ACC112 (cell line): Measurements from ENCODE around the gene SEC14L2.
"Not testable (repeated sequence)": the region's sequence is repeated elsewhere in the genome, so short reads cannot be mapped to it uniquely, and the experiment has no call there.

ENCODE experiments used
- H2AFZ ChIP-seq: fragments of 200-600 bp; sonication (generic); one replicate; pipeline ENCODE4 v1.6.0; 2017; ENCODE audit warnings: antibody characterized with exemption, low read length; ENCODE audit not compliant: unreplicated experiment
- H3K27ac ChIP-seq: fragments of 200-600 bp; sonication (generic); 2 replicates; pipeline ENCODE4 v1.5.1; 2014; ENCODE audit warnings: low read depth, mild to moderate bottlenecking, antibody characterized with exemption, low read length, moderate library complexity
- H3K27me3 ChIP-seq: fragments of 200-600 bp; sonication (generic); 2 replicates; pipeline ENCODE4 v1.6.1; 2014; ENCODE audit warnings: mild to moderate bottlenecking, antibody characterized with exemption, low read length, moderate library complexity, mixed read lengths; ENCODE audit not compliant: insufficient read depth
- H3K36me3 ChIP-seq: fragments of 200-600 bp; sonication (generic); 2 replicates; pipeline ENCODE4 v1.6.1; 2016; ENCODE audit warnings: mild to moderate bottlenecking, antibody characterized with exemption, low read length, moderate library complexity, mixed read lengths; ENCODE audit not compliant: insufficient read depth
- H3K4me1 ChIP-seq: fragments of 200-600 bp; sonication (generic); one replicate; pipeline ENCODE4 v1.6.1; 2016; ENCODE audit warnings: low read length, mixed read lengths; ENCODE audit not compliant: insufficient read depth, unreplicated experiment, control insufficient read depth
- H3K4me3 ChIP-seq: fragments of 200-600 bp; sonication (generic); 2 replicates; pipeline ENCODE4 v1.5.1; 2014; ENCODE audit warnings: mild to moderate bottlenecking, low read depth, low read length
- H3K79me2 ChIP-seq: fragments of 200-600 bp; sonication (generic); one replicate; pipeline ENCODE4 v1.6.0; 2016; ENCODE audit warnings: low read length; ENCODE audit not compliant: control insufficient read depth, unreplicated experiment, insufficient read depth

The SEC14L2 gene

DNA sequence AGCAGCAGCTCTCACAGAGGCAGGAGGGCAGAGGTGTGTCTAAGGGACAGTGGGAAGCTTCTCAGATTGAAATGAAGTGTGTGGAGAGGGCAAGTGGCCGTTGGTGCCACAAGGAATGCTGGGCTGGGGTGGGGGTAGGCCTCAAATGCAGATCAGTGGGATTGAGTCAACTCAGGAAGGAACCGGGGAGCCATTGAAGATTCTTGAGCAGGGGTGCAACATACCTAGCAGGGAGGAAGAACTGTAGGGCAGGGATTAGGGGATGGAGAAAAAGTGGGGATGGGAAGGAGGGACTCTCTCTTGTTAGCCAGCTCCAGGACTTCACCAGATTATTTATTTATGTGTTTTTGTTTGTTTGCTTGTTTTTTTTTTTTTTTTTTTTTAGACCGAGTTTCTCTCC lies 2.9 kb upstream of the SEC14L2 start:
- Histone ChIP-seq H3K27ac (no peak overlapping the region), H3K4me1 (peaks cover 11% of the 10 kb centered on the region), H3K27me3 (no peaks in the 10 kb centered on the region), H3K4me3 (no peak overlapping the region), H3K36me3 (no peaks in the 10 kb centered on the region), H2AFZ (no peak overlapping the region), H3K79me2 (peaks cover 26% of the 10 kb centered on the region)

DNA sequence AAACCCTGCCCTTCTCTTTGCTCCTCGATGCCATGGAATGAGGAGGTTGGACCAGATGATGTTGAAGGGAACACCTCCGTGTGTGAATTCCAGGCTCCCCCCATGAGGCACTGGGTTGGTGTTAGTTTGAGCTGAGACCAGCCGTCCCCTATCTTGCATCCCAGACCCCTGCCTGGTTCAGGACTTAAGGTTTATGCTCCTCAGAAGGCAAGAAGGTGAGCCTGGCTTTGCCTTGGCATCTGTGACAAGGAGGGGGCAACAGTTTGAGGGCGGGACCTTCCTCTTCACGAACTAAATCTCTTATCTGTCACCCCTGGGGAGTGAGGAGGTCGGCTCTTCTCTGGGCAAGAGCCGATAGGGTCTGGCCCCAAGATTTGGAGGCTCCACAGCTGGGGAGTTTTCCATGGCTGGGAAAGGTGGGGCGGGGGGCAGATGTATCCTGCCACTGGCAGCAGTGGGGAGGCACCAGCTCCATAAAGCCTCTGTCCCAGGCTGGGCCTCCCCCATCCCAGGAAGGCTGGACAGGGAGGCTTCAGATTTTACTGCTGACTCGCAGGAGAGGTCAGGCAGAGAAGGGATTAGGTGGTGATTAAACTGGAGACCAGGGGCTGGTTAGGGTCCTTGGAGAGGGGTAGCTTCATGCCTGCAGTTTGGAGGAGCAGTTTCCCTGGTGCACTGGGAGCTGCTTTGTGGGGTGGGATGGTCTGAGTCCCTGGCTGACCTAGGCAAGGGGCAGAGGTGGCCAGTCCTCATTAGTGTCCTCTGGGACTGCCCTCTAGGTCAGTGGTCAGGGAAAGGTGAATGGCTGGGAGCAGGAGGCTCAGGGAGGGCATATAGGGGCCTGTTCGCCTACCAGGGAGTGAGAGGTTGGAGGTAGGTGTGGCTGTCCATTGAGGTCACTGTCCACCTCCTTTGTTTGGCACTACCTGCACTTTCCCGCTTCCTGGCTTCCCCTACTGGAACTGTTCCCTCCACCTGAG lies 1.1 kb downstream of the SEC14L2 start:
- H3K79me2 ChIP-seq = peaks cover 48% of the 10 kb centered on the region
- peak overlapping the region; percentile 37 for H3K27ac ChIP-seq
- peaks cover 22% of the 10 kb centered on the region for H3K4me1 ChIP-seq
- no peaks in the 10 kb centered on the region for H3K27me3 ChIP-seq
- no peak overlapping the region for H2AFZ ChIP-seq
- peak overlapping the region; percentile 91 for H3K4me3 ChIP-seq
- H3K36me3 ChIP-seq = no peaks in the 10 kb centered on the region

DNA sequence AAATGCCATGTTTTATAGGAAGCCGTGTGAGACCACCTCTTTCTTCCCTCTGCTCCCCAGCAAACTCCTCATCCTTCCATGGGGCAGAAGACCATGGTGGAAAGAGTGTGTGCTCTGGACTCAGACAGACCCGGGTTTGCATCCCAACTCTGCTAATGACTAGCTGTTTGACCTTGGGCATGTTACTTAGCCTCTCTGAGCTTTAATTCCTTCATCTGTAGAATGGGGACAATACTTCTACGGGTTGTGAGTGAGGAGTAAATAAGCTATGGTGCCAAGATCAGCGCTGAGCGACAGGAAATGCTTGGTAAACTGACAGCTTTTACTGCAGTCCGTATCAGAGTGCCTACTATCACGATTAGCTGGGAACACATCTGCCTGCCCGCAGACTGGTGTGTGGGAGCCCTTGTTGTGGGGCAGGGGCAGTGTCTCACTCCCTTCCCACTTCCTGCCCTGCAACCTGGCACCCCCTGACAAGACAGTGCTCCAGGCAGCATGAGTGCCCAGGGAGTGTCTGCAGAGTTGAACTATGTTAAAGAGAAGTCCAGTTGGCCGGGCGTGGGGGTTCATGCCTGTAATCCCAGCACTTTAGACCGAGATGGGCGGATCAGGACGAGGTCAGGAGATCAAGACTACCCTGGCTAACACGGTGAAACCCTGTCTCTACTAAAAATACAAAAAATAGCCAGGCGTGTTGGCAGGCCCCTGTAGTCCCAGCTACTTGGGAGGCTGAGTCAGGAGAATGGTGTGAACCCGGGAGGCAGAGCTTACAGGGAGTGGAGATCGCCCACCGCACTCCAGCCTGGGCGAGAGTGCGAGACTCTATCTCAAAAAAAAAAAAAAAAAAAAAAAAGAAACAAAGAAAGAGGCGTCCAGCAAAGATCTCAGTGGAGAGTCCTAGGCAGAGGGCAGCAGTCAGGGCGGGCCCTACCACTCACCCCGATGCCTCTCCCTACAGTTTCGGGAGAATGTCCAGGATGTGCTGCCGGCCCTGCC lies 2.2 kb downstream of the SEC14L2 start:
- Histone ChIP-seq H3K4me1 (peaks cover 22% of the 10 kb centered on the region), H2AFZ (no peak overlapping the region), H3K36me3 (no peaks in the 10 kb centered on the region), H3K27ac (peak overlapping the region; percentile 37; the same call in 1 of the 2 replicates), H3K4me3 (peak overlapping the region; percentile 91), H3K79me2 (peaks cover 48% of the 10 kb centered on the region), H3K27me3 (no peaks in the 10 kb centered on the region)

DNA sequence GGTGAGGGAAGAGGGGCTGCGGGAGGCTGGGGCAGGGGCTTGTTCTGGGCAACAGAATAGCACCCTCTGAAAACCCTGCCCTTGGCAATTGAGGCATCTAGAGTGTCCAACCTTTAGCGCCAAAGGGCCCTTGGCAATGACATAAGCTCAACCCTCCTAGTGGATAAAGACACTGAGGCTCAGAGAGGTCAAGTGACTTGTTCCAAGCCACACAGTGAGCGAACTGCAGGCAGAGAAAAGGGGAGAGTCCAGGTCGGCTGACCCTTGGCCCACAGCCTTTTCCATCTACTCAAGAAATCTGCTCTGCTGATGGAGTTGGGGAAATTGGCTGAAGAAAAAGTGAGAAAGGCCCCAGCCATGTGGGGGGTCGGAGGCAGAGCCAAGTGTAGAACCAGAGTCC lies 2.9 kb downstream of the SEC14L2 start:
- H2AFZ ChIP-seq = no peak overlapping the region
- peaks cover 22% of the 10 kb centered on the region for H3K4me1 ChIP-seq
- H3K4me3 ChIP-seq = 0 out of 2 replicates have a peak overlapping the region, but pooled peaks have one; percentile 45
- no peak overlapping the region for H3K27ac ChIP-seq
- H3K27me3 ChIP-seq = no peaks in the 10 kb centered on the region
- H3K79me2 ChIP-seq = peaks cover 50% of the 10 kb centered on the region
- no peaks in the 10 kb centered on the region for H3K36me3 ChIP-seq

DNA sequence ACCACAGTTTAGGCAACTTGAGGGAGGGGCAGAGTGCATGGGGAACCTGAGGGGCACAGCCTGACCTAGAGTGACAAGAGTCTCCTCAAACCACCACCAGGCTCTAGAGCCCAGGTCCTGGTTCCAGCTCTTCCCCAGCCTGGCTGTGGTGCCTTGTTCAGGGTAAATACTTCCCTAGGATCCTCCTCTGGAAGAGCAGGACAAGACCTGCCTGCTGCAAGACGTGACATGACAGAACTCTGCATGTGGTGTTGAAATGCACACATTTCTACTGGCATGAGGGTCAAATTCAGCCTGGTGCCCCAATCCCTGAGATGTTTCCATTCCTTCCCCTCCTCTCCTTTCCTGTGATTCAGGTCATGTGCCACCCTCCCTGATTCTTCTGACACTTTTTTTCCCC lies 3.3 kb downstream of the SEC14L2 start:
- Histone ChIP-seq H3K36me3 (no peaks in the 10 kb centered on the region), H3K79me2 (peaks cover 50% of the 10 kb centered on the region), H3K4me1 (peaks cover 25% of the 10 kb centered on the region), H3K27ac (no peak overlapping the region), H3K27me3 (no peaks in the 10 kb centered on the region), H3K4me3 (no peak overlapping the region), H2AFZ (no peak overlapping the region)

DNA sequence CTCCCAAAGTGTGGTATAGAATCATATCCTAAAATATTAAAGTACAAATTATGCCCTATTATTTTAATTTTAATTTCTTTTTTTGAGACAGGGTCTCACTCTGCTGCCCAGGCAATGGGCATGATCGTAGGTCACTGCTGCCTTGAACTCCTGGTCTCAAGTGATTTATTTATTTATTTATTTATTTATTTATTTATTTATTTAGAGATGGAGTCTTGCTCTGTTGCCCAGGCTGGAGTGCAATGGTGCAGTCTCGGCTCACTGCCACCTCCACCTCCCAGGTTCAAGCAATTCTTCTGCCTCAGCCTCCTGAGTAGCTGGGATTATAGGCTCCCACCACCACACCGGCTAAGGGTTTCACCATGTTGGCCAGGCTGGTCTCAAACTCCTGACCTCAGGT lies 4.2 kb downstream of the SEC14L2 start:
- not testable (repeated sequence) for H3K27ac ChIP-seq, H2AFZ ChIP-seq, H3K4me3 ChIP-seq, H3K36me3 ChIP-seq, H3K27me3 ChIP-seq
- peaks cover 27% of the 10 kb centered on the region for H3K4me1 ChIP-seq
- H3K79me2 ChIP-seq = peaks cover 54% of the 10 kb centered on the region

DNA sequence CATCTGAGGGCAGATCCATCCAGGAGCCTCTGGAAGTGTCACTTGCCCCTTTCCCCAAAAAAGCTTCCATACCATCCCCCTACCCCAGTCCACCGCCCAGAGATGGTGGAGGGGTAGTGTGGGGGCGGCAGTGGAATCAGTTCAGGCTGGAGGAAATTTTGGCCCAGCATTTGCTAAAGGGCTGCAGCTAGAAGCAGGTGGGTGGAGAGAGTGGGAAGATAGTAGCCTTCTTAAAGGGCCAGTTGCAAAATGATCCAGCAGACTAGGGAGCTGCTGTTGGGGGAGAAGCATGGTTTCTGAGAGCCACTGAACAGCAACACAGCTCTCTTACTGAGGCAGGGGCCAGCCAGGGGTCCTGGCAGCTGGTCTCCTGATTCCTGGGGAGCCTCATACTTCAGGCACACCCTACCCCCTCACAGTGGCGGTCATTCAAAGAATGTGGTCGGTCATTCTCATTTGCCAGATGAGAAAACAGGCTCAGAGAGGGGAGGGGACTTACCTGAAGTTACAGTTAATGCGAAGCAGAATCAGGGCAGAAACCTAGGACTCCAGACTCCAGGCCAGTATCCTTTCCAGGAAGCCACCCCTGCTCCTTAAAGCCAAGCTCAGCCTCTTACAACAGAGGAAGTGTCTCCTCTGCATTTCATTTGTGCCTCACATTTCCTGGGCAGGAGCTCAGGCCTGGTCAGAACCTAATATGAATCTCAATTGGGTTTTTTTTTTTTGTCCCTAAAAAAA lies 5.4 kb downstream of the SEC14L2 start:
- Histone ChIP-seq H3K4me3 (no peak overlapping the region), H2AFZ (no peak overlapping the region), H3K27me3 (no peaks in the 10 kb centered on the region), H3K79me2 (peaks cover 49% of the 10 kb centered on the region), H3K4me1 (peaks cover 27% of the 10 kb centered on the region), H3K27ac (no peak overlapping the region), H3K36me3 (peaks cover 3% of the 10 kb centered on the region; the same call in 1 of the 2 replicates)

DNA sequence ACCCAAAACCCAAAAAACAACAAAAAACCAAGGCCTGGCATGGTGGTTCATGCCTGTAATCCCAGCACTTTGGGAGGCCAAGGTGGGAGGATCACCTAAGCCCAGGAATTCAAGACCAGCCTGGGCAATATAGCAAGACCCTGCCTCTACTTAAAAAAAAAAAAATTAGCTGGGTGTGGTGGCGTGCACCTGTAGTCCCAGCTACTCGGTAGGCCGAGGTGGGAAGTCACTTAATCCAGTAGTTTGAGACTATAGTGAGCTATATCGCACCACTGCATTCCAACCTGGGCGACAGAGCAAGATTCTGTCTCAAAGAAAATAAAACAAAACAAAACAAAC lies 5.9 kb downstream of the SEC14L2 start:
- peaks cover 43% of the 10 kb centered on the region for H3K79me2 ChIP-seq
- not testable (repeated sequence) for H3K4me3 ChIP-seq, H2AFZ ChIP-seq, H3K27ac ChIP-seq, H3K27me3 ChIP-seq, H3K36me3 ChIP-seq
- peaks cover 27% of the 10 kb centered on the region for H3K4me1 ChIP-seq

DNA sequence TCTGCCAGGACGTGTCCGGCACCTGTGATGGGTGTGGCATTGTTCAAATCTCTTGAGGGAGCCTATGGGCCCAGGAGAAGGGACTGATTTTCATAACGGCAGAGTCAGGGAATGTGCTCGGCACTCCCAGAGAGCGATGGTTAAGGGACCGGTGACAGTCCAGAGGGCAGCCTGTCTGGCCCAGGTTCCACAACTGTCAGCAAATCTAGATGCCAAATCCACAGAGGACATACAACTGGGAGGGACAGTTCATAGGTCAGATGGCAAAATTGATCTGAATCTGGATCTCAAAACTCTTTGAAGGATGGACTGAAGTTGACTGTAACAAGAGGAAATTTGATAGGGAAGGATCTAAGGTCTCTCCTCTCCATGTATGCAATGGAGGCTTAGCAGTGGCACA lies 7.5 kb downstream of the SEC14L2 start:
- no peak overlapping the region for H3K27ac ChIP-seq

DNA sequence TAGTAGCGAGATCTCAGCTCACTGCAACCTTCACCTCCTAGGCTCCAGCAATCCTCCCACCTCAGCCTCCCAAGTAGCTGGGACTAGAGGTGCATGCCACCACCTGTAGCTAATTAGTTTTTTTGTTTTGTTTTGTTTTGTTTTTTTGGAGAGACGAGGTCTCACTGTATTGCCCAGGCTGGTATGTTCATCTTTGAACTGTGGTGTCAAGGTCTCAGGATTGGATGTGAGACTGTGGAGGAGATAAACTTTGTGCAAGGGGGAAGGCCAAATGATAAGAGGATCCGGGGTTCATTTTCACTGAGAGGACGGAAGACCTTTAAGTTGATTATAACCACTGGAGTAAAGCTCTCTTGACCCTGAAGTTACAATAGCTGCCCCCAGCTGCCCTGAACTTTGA lies 8.9 kb downstream of the SEC14L2 start:
- Histone ChIP-seq H3K4me1 (peaks cover 26% of the 10 kb centered on the region), H3K36me3 (peaks cover 4% of the 10 kb centered on the region; the same call in 1 of the 2 replicates)

More for the DNA sequence above, 7.5 kb downstream of the SEC14L2 start:
- peaks cover 4% of the 10 kb centered on the region; the same call in 1 of the 2 replicates for H3K36me3 ChIP-seq
- peaks cover 28% of the 10 kb centered on the region for H3K79me2 ChIP-seq
- H3K27me3 ChIP-seq = no peaks in the 10 kb centered on the region
- no peak overlapping the region for H3K4me3 ChIP-seq
- peaks cover 33% of the 10 kb centered on the region for H3K4me1 ChIP-seq
- no peak overlapping the region for H2AFZ ChIP-seq

More for the DNA sequence above, 8.9 kb downstream of the SEC14L2 start:
- H3K27ac ChIP-seq = 0 out of 2 replicates have a peak overlapping the region, but pooled peaks have one; percentile 1
- peaks cover 19% of the 10 kb centered on the region for H3K79me2 ChIP-seq
- no peak overlapping the region for H2AFZ ChIP-seq
- no peaks in the 10 kb centered on the region for H3K27me3 ChIP-seq
- H3K4me3 ChIP-seq = no peak overlapping the region
